Immature natural killer cell (primary cell): ENCODE results near the gene GRIN3B. TPM values are rescaled to one million over a fixed set of nuclear protein-coding genes. Genes with fewer than 3 reads are reported as not detected.

ENCODE experiments used
- DNase-seq, 3 donors: peaks; one replicate each; pipeline ENCODE4 v3.0.0; 2022; ENCODE audit warnings: mixed read lengths in 1 of 3
- H3K27ac Mint-ChIP-seq, 6 donors: one replicate each; pipeline ENCODE4 v1.8.0; 2020; ENCODE audit warnings: mixed read lengths in 6 of 6, mild to moderate bottlenecking in 5 of 6, inconsistent platforms in 4 of 6, moderate library complexity in 3 of 6
- H3K27me3 Mint-ChIP-seq, 3 donors: one replicate each; pipeline ENCODE4 v1.8.0; 2020 to 2021; ENCODE audit warnings: low read depth in 3 of 3, mild to moderate bottlenecking in 3 of 3, mixed read lengths in 3 of 3, moderate library complexity in 3 of 3, inconsistent platforms in 1 of 3
- H3K36me3 Mint-ChIP-seq, 3 donors: one replicate each; pipeline ENCODE4 v1.8.0; 2020; ENCODE audit warnings: mixed read lengths in 3 of 3, inconsistent platforms in 2 of 3, mild to moderate bottlenecking in 2 of 3
- H3K4me1 Mint-ChIP-seq, 2 donors: one replicate each; pipeline ENCODE4 v1.8.0; 2020; ENCODE audit warnings: inconsistent platforms in 2 of 2, mild to moderate bottlenecking in 2 of 2, mixed read lengths in 2 of 2, moderate library complexity in 1 of 2
- H3K4me3 Mint-ChIP-seq, 5 donors: one replicate each; pipeline ENCODE4 v1.8.0; 2020; ENCODE audit warnings: mild to moderate bottlenecking in 5 of 5, mixed read lengths in 5 of 5, inconsistent platforms in 3 of 5, moderate library complexity in 3 of 5
- H3K9me3 Mint-ChIP-seq, 6 donors: one replicate each; pipeline ENCODE4 v1.8.0; 2020; ENCODE audit warnings: mild to moderate bottlenecking in 6 of 6, mixed read lengths in 6 of 6, inconsistent platforms in 4 of 6, moderate library complexity in 3 of 6
- polyA plus RNA-seq, 3 donors: library from polyadenylated mRNA; unstranded; fragments of 300-500 nt; fragmentation: Illumina TruSeq; gene quantifications; one replicate each; pipeline ENCODE4 v1.2.3, GENCODE V29; 2021

The GRIN3B gene
- polyA plus RNA-seq, 3 donors from 2014 or later: not detected

- Mint-ChIP-seq H3K36me3 (peaks cover 0 to 4% (median 0%) of the 10 kb centered on the region in 3 donors), H3K4me1 (peaks cover 0 to 5% of the 10 kb centered on the region in 2 donors), H3K9me3 (no peaks in the 10 kb centered on the region), H3K4me3 (no peak overlapping the region), H3K27ac (no peak overlapping the region), H3K27me3 (no peaks in the 10 kb centered on the region)
- no peak for DNase-seq
These were observed 49.6 kb downstream of the GRIN3B start for GRCh38 chr19:1049800-1050199.

GRCh38 chr19:1050989-1051788, 51.0 kb downstream of the GRIN3B start:
- Mint-ChIP-seq H3K36me3 (peaks cover 0 to 1% (median 0%) of the 10 kb centered on the region in 3 donors), H3K4me1 (no peaks in the 10 kb centered on the region), H3K9me3 (peaks cover 0 to under 1% (median 0%) of the 10 kb centered on the region in 6 donors), H3K4me3 (no peak overlapping the region), H3K27me3 (peaks cover 0 to under 1% (median 0%) of the 10 kb centered on the region in 3 donors), H3K27ac (peak overlapping the region in 1 of 6 donors; percentile 46)
- no peak for DNase-seq

GRCh38 chr19:1051791-1052190, 51.6 kb downstream of the GRIN3B start:
- no peak overlapping the region for H3K4me3 Mint-ChIP-seq
- H3K27me3 Mint-ChIP-seq: peaks cover 0 to 2% (median 1%) of the 10 kb centered on the region in 3 donors
- H3K27ac Mint-ChIP-seq: no peak overlapping the region
- DNase-seq: no peak
- peaks cover 0 to 2% of the 10 kb centered on the region in 2 donors for H3K4me1 Mint-ChIP-seq
- H3K9me3 Mint-ChIP-seq: peaks cover 0 to 3% (median 0%) of the 10 kb centered on the region in 6 donors
- H3K36me3 Mint-ChIP-seq: peaks cover 0 to 7% (median 5%) of the 10 kb centered on the region in 3 donors

GRCh38 chr19:1052349-1052975, 52.2 kb downstream of the GRIN3B start:
- Mint-ChIP-seq H3K4me3 (no peak overlapping the region), H3K4me1 (peaks cover 6 to 7% of the 10 kb centered on the region in 2 donors)

GRCh38 chr19:1053176-1054101, 53.2 kb downstream of the GRIN3B start:
- Mint-ChIP-seq H3K4me1 (peaks cover 14% of the 10 kb centered on the region in 2 donors), H3K9me3 (peaks cover 0 to 6% (median 3%) of the 10 kb centered on the region in 6 donors), H3K27me3 (peaks cover 0 to 2% (median 1%) of the 10 kb centered on the region in 3 donors), H3K4me3 (no peak overlapping the region), H3K36me3 (peaks cover 9 to 18% (median 10%) of the 10 kb centered on the region in 3 donors), H3K27ac (peak overlapping the region in 1 of 6 donors; percentile 40)
- DNase-seq: no peak

More at GRCh38 chr19:1052349-1052975, 52.2 kb downstream of the GRIN3B start:
- H3K36me3 Mint-ChIP-seq: peaks cover 4 to 11% (median 9%) of the 10 kb centered on the region in 3 donors
- H3K27ac Mint-ChIP-seq: peak overlapping the region in 2 of 6 donors; percentile 69 to 70
- no peak for DNase-seq
- H3K9me3 Mint-ChIP-seq: peaks cover 0 to 5% (median 3%) of the 10 kb centered on the region in 6 donors
- H3K27me3 Mint-ChIP-seq: peaks cover 0 to 2% (median 1%) of the 10 kb centered on the region in 3 donors

- H3K27ac Mint-ChIP-seq: peak overlapping the region in 1 of 6 donors; percentile 50
- no peak overlapping the region for H3K4me3 Mint-ChIP-seq
- H3K27me3 Mint-ChIP-seq: peaks cover 0 to 2% (median 1%) of the 10 kb centered on the region in 3 donors
- peaks cover 9 to 18% (median 10%) of the 10 kb centered on the region in 3 donors for H3K36me3 Mint-ChIP-seq
- H3K4me1 Mint-ChIP-seq: peaks cover 14% of the 10 kb centered on the region in 2 donors
- DNase-seq: no peak
- peaks cover 0 to 6% (median 3%) of the 10 kb centered on the region in 6 donors for H3K9me3 Mint-ChIP-seq
These were observed 54.1 kb downstream of the GRIN3B start for GRCh38 chr19:1054102-1055027.

- no peak for DNase-seq
- Mint-ChIP-seq H3K27ac (no peak overlapping the region), H3K4me1 (peaks cover 14% of the 10 kb centered on the region in 2 donors), H3K27me3 (peaks cover 0 to 2% (median 1%) of the 10 kb centered on the region in 3 donors), H3K36me3 (peaks cover 9 to 18% (median 10%) of the 10 kb centered on the region in 3 donors), H3K9me3 (peaks cover 0 to 6% (median 3%) of the 10 kb centered on the region in 6 donors), H3K4me3 (no peak overlapping the region)
These were observed 54.8 kb downstream of the GRIN3B start for GRCh38 chr19:1055028-1055425.

GRCh38 chr19:1055886-1056620, 55.8 kb downstream of the GRIN3B start:
- Mint-ChIP-seq H3K4me3 (no peak overlapping the region), H3K36me3 (peaks cover 9 to 18% (median 10%) of the 10 kb centered on the region in 3 donors), H3K9me3 (peaks cover 0 to 6% (median 3%) of the 10 kb centered on the region in 6 donors), H3K4me1 (peaks cover 14% of the 10 kb centered on the region in 2 donors), H3K27ac (no peak overlapping the region), H3K27me3 (peaks cover 0 to 2% (median 1%) of the 10 kb centered on the region in 3 donors)
- no peak for DNase-seq

GRCh38 chr19:1057176-1057855, 57.1 kb downstream of the GRIN3B start:
- Mint-ChIP-seq H3K36me3 (peaks cover 9 to 18% (median 10%) of the 10 kb centered on the region in 3 donors), H3K27ac (peak overlapping the region in 4 of 6 donors; percentile 41 to 78 (median 67)), H3K9me3 (peaks cover 0 to 6% (median 3%) of the 10 kb centered on the region in 6 donors), H3K4me1 (peaks cover 14% of the 10 kb centered on the region in 2 donors), H3K4me3 (no peak overlapping the region), H3K27me3 (peaks cover 0 to 2% (median 1%) of the 10 kb centered on the region in 3 donors)
- peak in 2 of 3 donors; percentile 47 to 58 for DNase-seq

- H3K9me3 Mint-ChIP-seq: peaks cover 0 to 6% (median 3%) of the 10 kb centered on the region in 6 donors
- peaks cover 0 to 4% (median 2%) of the 10 kb centered on the region in 3 donors for H3K27me3 Mint-ChIP-seq
- no peak for DNase-seq
- no peak overlapping the region for H3K4me3 Mint-ChIP-seq
- peaks cover 9 to 18% (median 10%) of the 10 kb centered on the region in 3 donors for H3K36me3 Mint-ChIP-seq
- H3K27ac Mint-ChIP-seq: peak overlapping the region in 5 of 6 donors; percentile 19 to 67 (median 48)
- H3K4me1 Mint-ChIP-seq: peaks cover 14% of the 10 kb centered on the region in 2 donors
These were observed 57.9 kb downstream of the GRIN3B start for GRCh38 chr19:1058112-1058511.
